ENCODE data around the gene FRAS1. TPM values are rescaled to one million over a fixed set of nuclear protein-coding genes. Genes with fewer than 3 reads are reported as not detected.

Gene FRAS1
- total RNA-seq, 1 donor from 2014 or later, result 12.4 TPM

GRCh38 chr4:78571804-78572203 is 514.7 kb downstream of the FRAS1 start:
- no peak for DNase-seq (ENCODE audit: low spot score)

- no peak for DNase-seq (ENCODE audit: low spot score)
Observed at GRCh38 chr4:78578674-78579425, 521.7 kb downstream of the FRAS1 start.

GRCh38 chr4:78581618-78582017 is 524.5 kb downstream of the FRAS1 start:
- no peak for DNase-seq (ENCODE audit: low spot score)

- no peak for DNase-seq (ENCODE audit: low spot score)
Observed at GRCh38 chr4:78584863-78585547, 527.9 kb downstream of the FRAS1 start.

GRCh38 chr4:78585633-78586032 is 528.5 kb downstream of the FRAS1 start:
- no peak for DNase-seq (ENCODE audit: low spot score)

GRCh38 chr4:78588894-78589545 is 531.9 kb downstream of the FRAS1 start:
- DNase-seq (ENCODE audit: low spot score), result no peak

GRCh38 chr4:78591404-78591803 is 534.3 kb downstream of the FRAS1 start:
- no peak for DNase-seq (ENCODE audit: low spot score)

GRCh38 chr4:78592088-78592783 is 535.1 kb downstream of the FRAS1 start:
- no peak for DNase-seq (ENCODE audit: low spot score)

Other genes starting within 250 kb of the FRAS1 start
- 64.7 TPM for gene CNOT6L, start 238.0 kb upstream of the FRAS1 start, total RNA-seq
- gene MRPL1, start 194.5 kb upstream of the FRAS1 start, total RNA-seq, result 30.5 TPM